ENCODE results near the gene IL1RAP.

DNA sequence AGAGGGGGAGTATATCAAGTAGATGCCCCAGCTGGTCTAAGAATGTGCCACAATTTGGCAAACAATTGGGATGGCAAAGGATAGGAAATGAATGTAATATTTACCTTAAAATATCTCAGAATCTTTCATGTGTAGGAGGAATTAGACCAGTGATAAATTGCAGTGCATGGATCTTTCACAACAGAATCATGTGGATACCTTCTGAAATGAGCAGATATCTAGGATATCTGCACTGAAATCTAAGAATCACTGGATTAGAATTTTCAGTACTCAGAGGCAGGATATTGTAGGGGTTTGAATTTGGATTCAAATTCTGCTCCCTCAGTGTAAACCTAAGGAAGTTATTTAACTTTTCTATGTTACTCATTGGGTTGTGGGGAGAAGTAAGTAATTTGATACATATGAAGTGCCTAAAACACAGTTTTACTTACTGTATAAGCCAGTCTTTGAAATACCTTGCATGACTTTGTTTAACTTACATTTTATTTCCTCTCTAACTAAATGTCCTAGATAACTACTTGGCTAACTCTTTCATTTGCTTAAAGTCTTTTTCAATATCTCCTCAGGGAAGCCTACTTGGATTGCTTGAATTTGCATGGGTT is 8.8 kb downstream of the IL1RAP start:
- TF ChIP-seq, protein P1, sequence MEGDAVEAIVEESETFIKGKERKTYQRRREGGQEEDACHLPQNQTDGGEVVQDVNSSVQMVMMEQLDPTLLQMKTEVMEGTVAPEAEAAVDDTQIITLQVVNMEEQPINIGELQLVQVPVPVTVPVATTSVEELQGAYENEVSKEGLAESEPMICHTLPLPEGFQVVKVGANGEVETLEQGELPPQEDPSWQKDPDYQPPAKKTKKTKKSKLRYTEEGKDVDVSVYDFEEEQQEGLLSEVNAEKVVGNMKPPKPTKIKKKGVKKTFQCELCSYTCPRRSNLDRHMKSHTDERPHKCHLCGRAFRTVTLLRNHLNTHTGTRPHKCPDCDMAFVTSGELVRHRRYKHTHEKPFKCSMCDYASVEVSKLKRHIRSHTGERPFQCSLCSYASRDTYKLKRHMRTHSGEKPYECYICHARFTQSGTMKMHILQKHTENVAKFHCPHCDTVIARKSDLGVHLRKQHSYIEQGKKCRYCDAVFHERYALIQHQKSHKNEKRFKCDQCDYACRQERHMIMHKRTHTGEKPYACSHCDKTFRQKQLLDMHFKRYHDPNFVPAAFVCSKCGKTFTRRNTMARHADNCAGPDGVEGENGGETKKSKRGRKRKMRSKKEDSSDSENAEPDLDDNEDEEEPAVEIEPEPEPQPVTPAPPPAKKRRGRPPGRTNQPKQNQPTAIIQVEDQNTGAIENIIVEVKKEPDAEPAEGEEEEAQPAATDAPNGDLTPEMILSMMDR (IDR thresholded peaks at IDR 0.05), result no peak
- no peak for TF ChIP-seq POLR2A (IDR thresholded peaks at IDR 0.05)
- TF ChIP-seq POLR2AphosphoS5 (IDR thresholded peaks at IDR 0.05), result no peak
- TF ChIP-seq EP300 (IDR thresholded peaks at IDR 0.05), result no peak

All from sigmoid colon (tissue), 4 donors.